GM12878 (cell line): ENCODE measurements around the gene TMC8. TPM values are rescaled to one million over a fixed set of nuclear protein-coding genes. Genes with fewer than 3 reads are reported as not detected.
A peak's percentile ranks its signal among the peaks of the same experiment; 100 is the strongest.

Experiments used
- ATAC-seq: fragments of 200-7000 bp; cut with Tn5 transposase; 3 replicates; pipeline ENCODE4 v1.9.1; 2020; ENCODE audit warnings: mild to moderate bottlenecking, moderate library complexity
- BruUV-seq: library from RNA; stranded (reverse); fragments of 400-500 nt; replicated peaks from 2 replicates; lab custom pipeline; 2021; lab: Mats Ljungman, UMichigan
- CTCF ChIA-PET: fragments of 300-600 bp; sonication (Branson Sonifier 250); formaldehyde crosslinking; extraction: SDS; loops from one replicate; lab custom pipeline; 2021; ENCODE audit warnings: inconsistent platforms; lab: Yijun Ruan, JAX
- POLR2A ChIA-PET: fragments of 350-600 bp; formaldehyde crosslinking; extraction: SDS; loops from one replicate; lab custom pipeline; 2021; ENCODE audit warnings: inconsistent platforms; lab: Charles Lee
- RAD21 ChIA-PET: fragments of 300-600 bp; sonication (Branson Sonifier 250); formaldehyde crosslinking; loops from one replicate; lab custom pipeline; 2023; ENCODE audit warnings: antibody characterized with exemption; ENCODE audit not compliant: unreplicated experiment; lab: Charles Lee
- SMC1A ChIA-PET: fragments of 300-600 bp; sonication (Branson Sonifier 250); formaldehyde crosslinking; loops from one replicate; lab custom pipeline; 2023; ENCODE audit not compliant: unreplicated experiment, uncharacterized antibody; lab: Charles Lee
- DNase-seq: peaks from one replicate; pipeline ENCODE4 v3.0.0-alpha.2; 2011; ENCODE audit warnings: low read depth, low spot score
- FAIRE-seq: peaks from 3 replicates; lab custom pipeline; 2011; peaks lifted over from hg19 to GRCh38; lab: Jason Lieb, UNC
- H2AFZ ChIP-seq: 2 replicates; pipeline ENCODE4 v1.6.0; 2011; ENCODE audit warnings: low read depth, low read length, control low read depth; ENCODE audit not compliant: control insufficient read depth
- H3K27ac ChIP-seq: 2 replicates; pipeline ENCODE4 v1.5.1; 2011; ENCODE audit warnings: control low read depth; ENCODE audit not compliant: control insufficient read depth, insufficient read depth
- H3K27me3 ChIP-seq, 2 experiments: replicated peaks in 1 of 2; 2 replicates each; pipeline versions ENCODE4 v1.6.0 to v1.6.1; 2011; ENCODE audit warnings: low read length in 1 of 2; ENCODE audit not compliant: control insufficient read depth in 2 of 2, insufficient read depth in 2 of 2
- H3K36me3 ChIP-seq, 2 experiments: 2 replicates each; pipeline ENCODE4 v1.5.1; 2011; ENCODE audit warnings: low read length in 1 of 2; ENCODE audit not compliant: control insufficient read depth in 2 of 2, insufficient read depth in 2 of 2
- H3K4me1 ChIP-seq: 2 replicates; pipeline ENCODE4 v1.6.1; 2011; ENCODE audit warnings: mild to moderate bottlenecking, low read length, moderate library complexity, mixed read lengths; ENCODE audit not compliant: control insufficient read depth, insufficient read depth
- H3K4me2 ChIP-seq: 2 replicates; pipeline ENCODE4 v1.6.0; 2011; ENCODE audit warnings: control low read depth; ENCODE audit not compliant: control insufficient read depth, insufficient read depth
- H3K4me3 ChIP-seq: fragments of 200-600 bp; sonication (generic); 2 replicates; pipeline ENCODE4 v1.5.1; 2016
- H3K79me2 ChIP-seq: 2 replicates; pipeline ENCODE4 v1.6.0; 2011; ENCODE audit warnings: low read length; ENCODE audit not compliant: control insufficient read depth, insufficient read depth
- H3K9ac ChIP-seq: 2 replicates; pipeline ENCODE4 v1.8.0; 2011; ENCODE audit warnings: low read length, control low read depth, mixed read lengths; ENCODE audit not compliant: control insufficient read depth, insufficient read depth
- H3K9me3 ChIP-seq: replicated peaks from 3 replicates; pipeline ENCODE4 v1.5.1; 2011; ENCODE audit warnings: mild to moderate bottlenecking, low read length; ENCODE audit not compliant: control insufficient read depth, insufficient read depth
- H4K20me1 ChIP-seq: 2 replicates; pipeline ENCODE4 v1.6.0; 2011; ENCODE audit not compliant: control insufficient read depth, insufficient read depth
- BHLHE40 ChIP-seq, 2 experiments: fragments of 450-650 bp in 1 of 2; IDR thresholded peaks; 2 replicates each; pipeline ENCODE4 v1.6.1; 2011 to 2017; ENCODE audit warnings: low read depth in 2 of 2, borderline replicate concordance in 1 of 2, improper control_type of control experiment in 1 of 2, low read length in 1 of 2, mild to moderate bottlenecking in 1 of 2
- CREB1 ChIP-seq: IDR thresholded peaks from 2 replicates; pipeline ENCODE4 v1.6.1; 2012; ENCODE audit warnings: low read depth, mild to moderate bottlenecking, inconsistent platforms
- FOXM1 ChIP-seq: IDR thresholded peaks from 2 replicates; pipeline ENCODE4 v1.6.1; 2012; ENCODE audit warnings: low read depth, mild to moderate bottlenecking, inconsistent platforms, low read length, moderate library complexity
- GATAD2B ChIP-seq: fragments of 450-650 bp; conservative IDR thresholded peaks from 2 replicates; pipeline ENCODE4 v1.6.1; 2017; ENCODE audit warnings: low read depth, mild to moderate bottlenecking, moderate library complexity
- JUND ChIP-seq: IDR thresholded peaks from 2 replicates; pipeline ENCODE4 v1.6.1; 2012; ENCODE audit warnings: low read depth, mild to moderate bottlenecking, low read length, improper control_type of control experiment, moderate library complexity
- MEF2B ChIP-seq: fragments of 450-650 bp; IDR thresholded peaks from 2 replicates; pipeline ENCODE4 v1.6.1; 2018; ENCODE audit warnings: mild to moderate bottlenecking, moderate library complexity; ENCODE audit not compliant: partially characterized antibody, poor library complexity, severe bottlenecking
- NR2C1 ChIP-seq: fragments of 450-650 bp; IDR thresholded peaks from 2 replicates; pipeline ENCODE4 v1.6.1; 2017; ENCODE audit warnings: antibody characterized with exemption, mild to moderate bottlenecking, moderate library complexity
- RUNX3 ChIP-seq: IDR thresholded peaks from 2 replicates; pipeline ENCODE4 v1.6.1; 2012; ENCODE audit warnings: low read length, inconsistent platforms
- SIX5 ChIP-seq: IDR thresholded peaks from 2 replicates; pipeline ENCODE4 v1.6.1; 2011; ENCODE audit warnings: mild to moderate bottlenecking, low read depth, low read length, moderate library complexity; ENCODE audit not compliant: severe bottlenecking
- TAF1 ChIP-seq: IDR thresholded peaks from 2 replicates; pipeline ENCODE4 v1.6.1; 2011; ENCODE audit warnings: mild to moderate bottlenecking, low read depth, low read length, borderline replicate concordance
- TARDBP ChIP-seq: IDR thresholded peaks from 2 replicates; pipeline ENCODE4 v1.6.1; 2016; ENCODE audit warnings: borderline replicate concordance
- ZNF384 ChIP-seq: IDR thresholded peaks from 2 replicates; pipeline ENCODE4 v1.6.1; 2012; ENCODE audit warnings: low read depth, mild to moderate bottlenecking, low read length, improper control_type of control experiment, borderline replicate concordance
- ZNF622 ChIP-seq: fragments of 450-650 bp; IDR thresholded peaks from 2 replicates; pipeline ENCODE4 v1.6.1; 2017; ENCODE audit warnings: mild to moderate bottlenecking, inconsistent platforms
- WGBS: methylation state at CpG from one replicate; pipeline ENCODE4 v1.1.6; 2016; ENCODE audit warnings: low lambda C conversion rate; ENCODE audit not compliant: insufficient replicate concordance, insufficient coverage; ENCODE audit errors: missing lambda C conversion rate; 5-methylcytosine and 5-hydroxymethylcytosine counted together
- in situ Hi-C: fragments of 300-500 bp; cut with MboI; formaldehyde crosslinking; loops from 9 replicates; pipeline ENCODE4 v1.14.3; 2018; ENCODE audit warnings: mixed read lengths
- intact Hi-C: fragments of 100-400 bp; cut with micrococcal nuclease; formaldehyde crosslinking; loops from one replicate; pipeline ENCODE4 v1.14.2; 2022; ENCODE audit not compliant: unreplicated experiment
- polyA plus RNA-seq, 11 experiments: library from polyadenylated mRNA; depleted of rRNA in 4 of 11; unstranded in 6 of 11; stranded (reverse) in 5 of 11; fragments of >200 nt; fragmentation: Nextera tagmentation in 4 of 11; fragmentation: Illumina TruSeq in 1 of 11; extraction: Ambion mirVana in 4 of 11; extraction: Trizol in 1 of 11; gene quantifications; 1 replicate in 1 of 11; 2 replicates in 10 of 11; pipeline versions ENCODE4 v1.2.1 to v1.2.3, GENCODE V29; 2011 to 2016; ENCODE audit warnings: inconsistent platforms in 2 of 11, missing spikeins in 2 of 11, low read depth in 1 of 11
- total RNA-seq, 4 experiments: library from RNA; depleted of rRNA in 3 of 4; stranded (reverse); fragments of >200 nt in 3 of 4; fragmentation: Illumina TruSeq in 1 of 4; extraction: Trizol in 1 of 4; gene quantifications; 2 replicates each; pipeline versions ENCODE4 v1.2.1 to v1.2.3, GENCODE V29; 2013 to 2021
- TF ChIP-seq, protein P1 (sequence below): IDR thresholded peaks from 2 replicates; pipeline ENCODE4 v1.6.1; 2012; ENCODE audit warnings: low read length, inconsistent platforms
- TF ChIP-seq, protein P2 (sequence below): IDR thresholded peaks from 2 replicates; pipeline ENCODE4 v1.6.1; 2012; ENCODE audit warnings: mild to moderate bottlenecking, low read depth, low read length

Gene TMC8
- total and polyA plus RNA-seq, 10 of the 15 experiments (the other 5 are each of a cell fraction or from before 2014, with no cell fraction given) = 2.7 to 128 (median 40.0) TPM

DNA sequence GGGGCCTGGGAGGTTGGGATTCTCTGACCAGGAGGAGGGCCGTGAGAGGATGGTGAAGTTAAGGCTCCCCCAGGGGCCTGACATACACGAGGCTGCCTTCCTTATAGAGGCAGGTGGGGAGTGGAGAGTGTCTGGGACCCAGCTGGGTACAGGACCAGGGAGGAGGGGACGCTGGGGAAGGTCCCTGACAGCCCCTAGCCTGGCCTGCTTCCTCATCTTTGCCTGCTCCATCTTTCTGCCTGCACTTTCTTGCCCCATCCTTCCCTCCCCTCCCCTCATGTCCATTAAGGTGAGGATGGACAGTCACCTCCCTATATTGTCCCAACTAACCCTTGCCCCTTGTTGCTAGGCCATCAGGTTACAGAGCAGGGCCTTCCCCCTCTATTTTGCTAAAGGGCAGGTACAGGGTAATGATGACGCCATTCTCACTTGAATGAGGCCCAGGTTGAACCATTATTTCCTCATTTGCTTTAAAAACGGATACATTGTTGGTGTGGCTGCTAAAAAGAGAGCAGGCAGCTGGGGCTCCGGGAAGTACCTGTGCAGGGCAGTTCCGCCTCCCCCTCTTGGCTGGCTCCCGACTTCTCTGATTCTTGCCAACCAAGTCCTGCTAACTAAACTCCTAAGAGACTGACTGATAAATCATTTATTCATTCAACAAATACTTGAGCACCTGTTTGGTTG, 16.9 kb downstream of the TMC8 start (continued):
- peak; percentile 64 to 66 for TF ChIP-seq BHLHE40 (IDR thresholded peaks at IDR 0.05; ENCODE audit: borderline replicate concordance in 1 of 2, low read depth in 2 of 2, low read length in 1 of 2)
- TF ChIP-seq MEF2B = peak; percentile 91
- no peak for TF ChIP-seq SIX5

DNA sequence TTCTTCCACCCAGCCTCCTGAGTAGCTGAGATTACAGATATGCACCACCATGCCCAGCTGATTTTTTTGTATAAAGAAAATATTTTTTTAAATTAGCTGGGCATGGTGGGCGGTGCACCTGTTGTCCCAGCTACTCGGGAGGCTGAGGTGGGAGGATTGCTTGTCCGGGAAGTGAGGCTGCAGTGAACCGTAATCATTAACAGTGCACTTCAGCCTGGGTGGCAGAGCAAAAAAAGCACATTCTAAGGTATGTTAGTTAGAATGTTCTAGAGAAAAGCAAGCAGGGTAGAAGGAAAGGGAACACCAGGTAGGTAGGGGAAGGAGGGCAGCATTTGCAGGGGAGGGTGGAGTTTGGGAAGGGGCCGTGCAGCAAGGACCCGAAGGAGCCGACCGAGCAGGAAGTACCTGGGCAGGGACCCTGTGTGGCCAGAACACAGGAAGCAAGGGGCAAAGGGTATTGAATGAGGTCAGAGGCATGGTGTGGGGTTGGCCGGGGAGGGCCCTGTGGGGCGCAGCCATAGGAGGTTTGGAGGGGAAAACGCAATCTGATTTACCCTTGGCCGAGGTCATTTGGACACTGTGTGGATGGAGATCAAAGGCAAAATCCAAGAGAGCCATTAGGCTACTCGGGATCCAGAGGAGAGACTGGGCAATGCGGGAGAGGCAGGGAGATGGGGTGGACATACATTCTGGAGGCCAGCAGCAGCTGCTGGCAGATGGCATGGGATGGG, 17.9 kb downstream of the TMC8 start:
- Histone ChIP-seq H3K9me3 (no peaks in the 10 kb centered on the region), H3K4me2 (peak overlapping the region; percentile 40; the same call in 1 of the 2 replicates), H3K79me2 (peaks cover 2% of the 10 kb centered on the region), H3K9ac (peak overlapping the region; percentile 47), H3K4me3 (no peak overlapping the region), H4K20me1 (no peaks in the 10 kb centered on the region), H3K36me3 (no peaks in the 10 kb centered on the region), H3K4me1 (peaks cover 77% of the 10 kb centered on the region), H2AFZ (peak overlapping the region; percentile 68), H3K27ac (peak overlapping the region; percentile 96), H3K27me3 (no peaks in the 10 kb centered on the region)
- DNase-seq (no peak), FAIRE-seq (peak; percentile 27), ATAC-seq (peak; percentile 6)
- intact Hi-C loops = no loop called here
- in situ Hi-C loops = no loop called here
- ChIA-PET SMC1A (interaction anchor here (0.7 to 2.2 kb wide), 10 partner anchors 8 to 74 kb away, joined by 3 to 7 read pairs (median 4); no protein-coding TSS in a partner anchor), POLR2A (interaction anchor here (0.7 to 2.5 kb wide), 13 partner anchors 8 to 189 kb away, joined by 3 to 14 read pairs (median 4); partner anchors contain the start of gene TMC8), RAD21 (interaction anchor here (0.7 to 1.6 kb wide), 6 partner anchors 21 to 39 kb away, joined by 3 to 6 read pairs (median 4); no protein-coding TSS in a partner anchor), CTCF (interaction anchor here (0.8 to 2.3 kb wide), 10 partner anchors 8 to 102 kb away, joined by 3 to 11 read pairs (median 4); partner anchors contain the start of gene TMC8)
- no TSS peak for BruUV-seq
- WGBS = 50% methylated on average over 14 of the region's 14 CpGs
- no peak for TF ChIP-seq BHLHE40 (IDR thresholded peaks at IDR 0.05; ENCODE audit: borderline replicate concordance in 1 of 2, low read depth in 2 of 2, low read length in 1 of 2)
- TF ChIP-seq CREB1 = no peak
- no peak for TF ChIP-seq ZNF384
- no peak for TF ChIP-seq ZNF622
- TF ChIP-seq, protein P1, sequence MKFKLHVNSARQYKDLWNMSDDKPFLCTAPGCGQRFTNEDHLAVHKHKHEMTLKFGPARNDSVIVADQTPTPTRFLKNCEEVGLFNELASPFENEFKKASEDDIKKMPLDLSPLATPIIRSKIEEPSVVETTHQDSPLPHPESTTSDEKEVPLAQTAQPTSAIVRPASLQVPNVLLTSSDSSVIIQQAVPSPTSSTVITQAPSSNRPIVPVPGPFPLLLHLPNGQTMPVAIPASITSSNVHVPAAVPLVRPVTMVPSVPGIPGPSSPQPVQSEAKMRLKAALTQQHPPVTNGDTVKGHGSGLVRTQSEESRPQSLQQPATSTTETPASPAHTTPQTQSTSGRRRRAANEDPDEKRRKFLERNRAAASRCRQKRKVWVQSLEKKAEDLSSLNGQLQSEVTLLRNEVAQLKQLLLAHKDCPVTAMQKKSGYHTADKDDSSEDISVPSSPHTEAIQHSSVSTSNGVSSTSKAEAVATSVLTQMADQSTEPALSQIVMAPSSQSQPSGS = no peak
- no peak for TF ChIP-seq JUND
- peak; percentile 53 for TF ChIP-seq NR2C1
- TF ChIP-seq, protein P2, sequence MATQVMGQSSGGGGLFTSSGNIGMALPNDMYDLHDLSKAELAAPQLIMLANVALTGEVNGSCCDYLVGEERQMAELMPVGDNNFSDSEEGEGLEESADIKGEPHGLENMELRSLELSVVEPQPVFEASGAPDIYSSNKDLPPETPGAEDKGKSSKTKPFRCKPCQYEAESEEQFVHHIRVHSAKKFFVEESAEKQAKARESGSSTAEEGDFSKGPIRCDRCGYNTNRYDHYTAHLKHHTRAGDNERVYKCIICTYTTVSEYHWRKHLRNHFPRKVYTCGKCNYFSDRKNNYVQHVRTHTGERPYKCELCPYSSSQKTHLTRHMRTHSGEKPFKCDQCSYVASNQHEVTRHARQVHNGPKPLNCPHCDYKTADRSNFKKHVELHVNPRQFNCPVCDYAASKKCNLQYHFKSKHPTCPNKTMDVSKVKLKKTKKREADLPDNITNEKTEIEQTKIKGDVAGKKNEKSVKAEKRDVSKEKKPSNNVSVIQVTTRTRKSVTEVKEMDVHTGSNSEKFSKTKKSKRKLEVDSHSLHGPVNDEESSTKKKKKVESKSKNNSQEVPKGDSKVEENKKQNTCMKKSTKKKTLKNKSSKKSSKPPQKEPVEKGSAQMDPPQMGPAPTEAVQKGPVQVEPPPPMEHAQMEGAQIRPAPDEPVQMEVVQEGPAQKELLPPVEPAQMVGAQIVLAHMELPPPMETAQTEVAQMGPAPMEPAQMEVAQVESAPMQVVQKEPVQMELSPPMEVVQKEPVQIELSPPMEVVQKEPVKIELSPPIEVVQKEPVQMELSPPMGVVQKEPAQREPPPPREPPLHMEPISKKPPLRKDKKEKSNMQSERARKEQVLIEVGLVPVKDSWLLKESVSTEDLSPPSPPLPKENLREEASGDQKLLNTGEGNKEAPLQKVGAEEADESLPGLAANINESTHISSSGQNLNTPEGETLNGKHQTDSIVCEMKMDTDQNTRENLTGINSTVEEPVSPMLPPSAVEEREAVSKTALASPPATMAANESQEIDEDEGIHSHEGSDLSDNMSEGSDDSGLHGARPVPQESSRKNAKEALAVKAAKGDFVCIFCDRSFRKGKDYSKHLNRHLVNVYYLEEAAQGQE = no peak
- TF ChIP-seq TAF1 = no peak
- TF ChIP-seq RUNX3 = no peak
- 0 out of 2 replicates have a peak, but pooled peaks have one; percentile 20 for TF ChIP-seq GATAD2B
- TF ChIP-seq TARDBP = no peak
- TF ChIP-seq FOXM1 = no peak
